HCT116 (cell line): ENCODE results near the gene THBS3.

Experiments used
- EZH2 ChIP-seq: fragments of 200-600 bp; sonication (generic); IDR thresholded peaks from 2 replicates; pipeline ENCODE4 v1.6.1; 2017; ENCODE audit warnings: antibody characterized with exemption, mixed run types
- EZH2phosphoT487 ChIP-seq: fragments of 200-600 bp; IDR thresholded peaks from 2 replicates; pipeline ENCODE4 v1.6.1; 2018; ENCODE audit warnings: antibody characterized with exemption, borderline replicate concordance
- POLR2A ChIP-seq: IDR thresholded peaks from 2 replicates; pipeline ENCODE4 v1.7.0; 2011; ENCODE audit warnings: borderline replicate concordance; ENCODE audit not compliant: insufficient read depth, insufficient read length; ENCODE audit errors: extremely low read depth
- POLR2AphosphoS5 ChIP-seq: IDR thresholded peaks from 2 replicates; pipeline ENCODE4 v1.6.1; 2011; ENCODE audit warnings: mild to moderate bottlenecking, low read depth, low read length, moderate library complexity
- SIN3A ChIP-seq: IDR thresholded peaks from 2 replicates; pipeline ENCODE4 v1.6.1; 2012; ENCODE audit warnings: low read depth
- YY1 ChIP-seq: IDR thresholded peaks from 2 replicates; pipeline ENCODE4 v1.6.1; 2011; ENCODE audit warnings: low read length, low read depth, moderate library complexity, mild to moderate bottlenecking; ENCODE audit not compliant: insufficient replicate concordance; ENCODE audit errors: extremely low read depth
- ZFX ChIP-seq: fragments of 450-650 bp; IDR thresholded peaks from 2 replicates; pipeline ENCODE4 v1.6.1; 2017
- TF ChIP-seq, protein P1 (sequence below): IDR thresholded peaks from 2 replicates; pipeline ENCODE4 v1.6.1; 2012
- TF ChIP-seq, protein P2 (sequence below), 3 experiments: fragments of 200-600 bp in 1 of 3; sonication (generic) in 1 of 3; IDR thresholded peaks in 2 of 3; conservative IDR thresholded peaks in 1 of 3; 2 replicates each; pipeline ENCODE4 v1.5.1; 2012 to 2017; ENCODE audit warnings: low read depth in 2 of 3, low read length in 2 of 3, antibody characterized with exemption in 1 of 3, borderline replicate concordance in 1 of 3, control low read depth in 1 of 3, mild to moderate bottlenecking in 1 of 3, mixed read lengths in 1 of 3, mixed run types in 1 of 3, moderate library complexity in 1 of 3; ENCODE audit not compliant: insufficient read depth in 1 of 3
- TF ChIP-seq, protein P3 (sequence below): IDR thresholded peaks from 2 replicates; pipeline ENCODE4 v1.6.1; 2012; ENCODE audit warnings: low read depth

DNA sequence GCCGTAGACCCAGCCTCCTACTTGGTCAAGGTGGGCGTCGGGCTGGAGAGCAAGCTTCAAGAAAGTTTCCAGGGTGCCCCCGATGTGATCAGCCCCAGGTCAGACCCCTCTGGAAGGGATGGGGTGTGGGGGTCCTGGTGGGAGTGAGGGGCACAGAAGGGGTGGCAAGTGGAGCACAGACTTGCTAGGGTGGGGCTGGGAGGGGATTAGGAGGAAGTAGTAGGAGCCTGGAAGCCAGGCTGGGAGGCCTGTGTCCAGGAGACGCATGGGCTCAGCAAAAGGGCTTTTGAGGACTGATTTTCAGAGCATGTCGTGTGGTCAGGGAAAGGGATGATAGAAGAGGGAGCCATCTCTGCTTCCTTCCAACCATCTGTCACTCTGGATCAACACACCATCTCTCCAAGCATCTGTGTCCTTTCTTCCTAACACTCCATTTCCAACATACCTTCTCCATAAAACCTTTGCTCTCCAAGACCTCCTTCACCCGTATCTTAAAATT is 25.6 kb downstream of the THBS3 start:
- TF ChIP-seq EZH2phosphoT487 (no peak), YY1 (no peak), EZH2 (no peak), POLR2A (no peak), SIN3A (no peak), POLR2AphosphoS5 (no peak), ZFX (no peak)
- TF ChIP-seq, protein P1, sequence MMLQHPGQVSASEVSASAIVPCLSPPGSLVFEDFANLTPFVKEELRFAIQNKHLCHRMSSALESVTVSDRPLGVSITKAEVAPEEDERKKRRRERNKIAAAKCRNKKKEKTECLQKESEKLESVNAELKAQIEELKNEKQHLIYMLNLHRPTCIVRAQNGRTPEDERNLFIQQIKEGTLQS, result no peak
- TF ChIP-seq, protein P2, sequence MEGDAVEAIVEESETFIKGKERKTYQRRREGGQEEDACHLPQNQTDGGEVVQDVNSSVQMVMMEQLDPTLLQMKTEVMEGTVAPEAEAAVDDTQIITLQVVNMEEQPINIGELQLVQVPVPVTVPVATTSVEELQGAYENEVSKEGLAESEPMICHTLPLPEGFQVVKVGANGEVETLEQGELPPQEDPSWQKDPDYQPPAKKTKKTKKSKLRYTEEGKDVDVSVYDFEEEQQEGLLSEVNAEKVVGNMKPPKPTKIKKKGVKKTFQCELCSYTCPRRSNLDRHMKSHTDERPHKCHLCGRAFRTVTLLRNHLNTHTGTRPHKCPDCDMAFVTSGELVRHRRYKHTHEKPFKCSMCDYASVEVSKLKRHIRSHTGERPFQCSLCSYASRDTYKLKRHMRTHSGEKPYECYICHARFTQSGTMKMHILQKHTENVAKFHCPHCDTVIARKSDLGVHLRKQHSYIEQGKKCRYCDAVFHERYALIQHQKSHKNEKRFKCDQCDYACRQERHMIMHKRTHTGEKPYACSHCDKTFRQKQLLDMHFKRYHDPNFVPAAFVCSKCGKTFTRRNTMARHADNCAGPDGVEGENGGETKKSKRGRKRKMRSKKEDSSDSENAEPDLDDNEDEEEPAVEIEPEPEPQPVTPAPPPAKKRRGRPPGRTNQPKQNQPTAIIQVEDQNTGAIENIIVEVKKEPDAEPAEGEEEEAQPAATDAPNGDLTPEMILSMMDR (IDR thresholded peaks at IDR 0.05 in 2 of 3, conservative IDR thresholded peaks at IDR 0.05 in 1 of 3; ENCODE audit: borderline replicate concordance in 1 of 3, insufficient read depth in 1 of 3, low read depth in 2 of 3, low read length in 2 of 3), result no peak
- TF ChIP-seq, protein P3, sequence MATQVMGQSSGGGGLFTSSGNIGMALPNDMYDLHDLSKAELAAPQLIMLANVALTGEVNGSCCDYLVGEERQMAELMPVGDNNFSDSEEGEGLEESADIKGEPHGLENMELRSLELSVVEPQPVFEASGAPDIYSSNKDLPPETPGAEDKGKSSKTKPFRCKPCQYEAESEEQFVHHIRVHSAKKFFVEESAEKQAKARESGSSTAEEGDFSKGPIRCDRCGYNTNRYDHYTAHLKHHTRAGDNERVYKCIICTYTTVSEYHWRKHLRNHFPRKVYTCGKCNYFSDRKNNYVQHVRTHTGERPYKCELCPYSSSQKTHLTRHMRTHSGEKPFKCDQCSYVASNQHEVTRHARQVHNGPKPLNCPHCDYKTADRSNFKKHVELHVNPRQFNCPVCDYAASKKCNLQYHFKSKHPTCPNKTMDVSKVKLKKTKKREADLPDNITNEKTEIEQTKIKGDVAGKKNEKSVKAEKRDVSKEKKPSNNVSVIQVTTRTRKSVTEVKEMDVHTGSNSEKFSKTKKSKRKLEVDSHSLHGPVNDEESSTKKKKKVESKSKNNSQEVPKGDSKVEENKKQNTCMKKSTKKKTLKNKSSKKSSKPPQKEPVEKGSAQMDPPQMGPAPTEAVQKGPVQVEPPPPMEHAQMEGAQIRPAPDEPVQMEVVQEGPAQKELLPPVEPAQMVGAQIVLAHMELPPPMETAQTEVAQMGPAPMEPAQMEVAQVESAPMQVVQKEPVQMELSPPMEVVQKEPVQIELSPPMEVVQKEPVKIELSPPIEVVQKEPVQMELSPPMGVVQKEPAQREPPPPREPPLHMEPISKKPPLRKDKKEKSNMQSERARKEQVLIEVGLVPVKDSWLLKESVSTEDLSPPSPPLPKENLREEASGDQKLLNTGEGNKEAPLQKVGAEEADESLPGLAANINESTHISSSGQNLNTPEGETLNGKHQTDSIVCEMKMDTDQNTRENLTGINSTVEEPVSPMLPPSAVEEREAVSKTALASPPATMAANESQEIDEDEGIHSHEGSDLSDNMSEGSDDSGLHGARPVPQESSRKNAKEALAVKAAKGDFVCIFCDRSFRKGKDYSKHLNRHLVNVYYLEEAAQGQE, result no peak
